AG20443 (cell line): ENCODE data around the gene PPL.

ENCODE experiments used
- DNase-seq: peaks from one replicate; pipeline ENCODE4 v3.0.0; 2012; ENCODE audit warnings: low spot score, mixed read lengths

Gene PPL

GRCh38 chr16:4888428-4889135 lies 48.4 kb downstream of the PPL start:
- DNase-seq, result no peak

- no peak for DNase-seq
Observed at GRCh38 chr16:4886151-4886550, 50.8 kb downstream of the PPL start.

- DNase-seq, result no peak
Observed at GRCh38 chr16:4884972-4885874, 51.7 kb downstream of the PPL start.

GRCh38 chr16:4884209-4884608 lies 52.7 kb downstream of the PPL start:
- no peak for DNase-seq

- no peak for DNase-seq
Observed at GRCh38 chr16:4883501-4883900, 53.4 kb downstream of the PPL start.

- DNase-seq, result no peak
Observed at GRCh38 chr16:4882633-4883285, 54.2 kb downstream of the PPL start.

GRCh38 chr16:4882000-4882632 lies 54.8 kb downstream of the PPL start:
- DNase-seq, result peak; percentile 45

GRCh38 chr16:4880006-4880580 lies 56.9 kb downstream of the PPL start:
- no peak for DNase-seq

GRCh38 chr16:4879049-4879448 lies 57.9 kb downstream of the PPL start:
- no peak for DNase-seq

- DNase-seq, result no peak
Observed at GRCh38 chr16:4877380-4877685, 59.6 kb downstream of the PPL start.

- no peak for DNase-seq
Observed at GRCh38 chr16:4876646-4877379, 60.1 kb downstream of the PPL start.

GRCh38 chr16:4874666-4875065 lies 62.3 kb downstream of the PPL start:
- no peak for DNase-seq

- DNase-seq, result no peak
Observed at GRCh38 chr16:4873091-4873490, 63.9 kb downstream of the PPL start.

- DNase-seq, result no peak
Observed at GRCh38 chr16:4871071-4871470, 65.9 kb downstream of the PPL start.

GRCh38 chr16:4870138-4870671 lies 66.7 kb downstream of the PPL start:
- DNase-seq, result no peak

GRCh38 chr16:4869147-4869805 lies 67.7 kb downstream of the PPL start:
- DNase-seq, result no peak

GRCh38 chr16:4868535-4868934 lies 68.4 kb downstream of the PPL start:
- DNase-seq, result no peak

- DNase-seq, result no peak
Observed at GRCh38 chr16:4868026-4868425, 68.9 kb downstream of the PPL start.

- DNase-seq, result no peak
Observed at GRCh38 chr16:4866586-4866985, 70.4 kb downstream of the PPL start.

- no peak for DNase-seq
Observed at GRCh38 chr16:4865231-4865860, 71.6 kb downstream of the PPL start.
